Measurements from ENCODE around the gene NKAIN2.
"Not testable (repeated sequence)": the region's sequence is repeated elsewhere in the genome, so short reads cannot be mapped to it uniquely, and the experiment has no call there.

The NKAIN2 gene

DNA sequence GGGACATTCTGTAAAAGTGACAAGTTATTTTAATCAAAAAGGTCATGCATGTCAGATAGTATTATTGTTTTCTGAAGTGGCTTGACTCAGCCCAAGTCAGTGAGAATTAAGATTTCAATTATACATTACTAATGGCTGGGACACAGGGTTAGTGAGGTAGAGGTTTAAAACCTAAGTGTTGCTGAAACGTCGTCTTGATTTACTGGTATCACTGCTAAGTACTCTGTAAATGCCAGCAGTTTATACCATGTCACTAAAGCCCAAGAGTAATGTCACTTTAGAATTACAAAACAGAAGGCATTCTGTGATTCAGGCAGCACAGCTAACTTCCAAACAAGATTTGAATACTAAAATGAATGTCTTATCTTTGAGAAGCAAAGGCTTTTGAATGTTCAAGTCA lies 176.6 kb downstream of the NKAIN2 start:
- DNase-seq: no peak

DNA sequence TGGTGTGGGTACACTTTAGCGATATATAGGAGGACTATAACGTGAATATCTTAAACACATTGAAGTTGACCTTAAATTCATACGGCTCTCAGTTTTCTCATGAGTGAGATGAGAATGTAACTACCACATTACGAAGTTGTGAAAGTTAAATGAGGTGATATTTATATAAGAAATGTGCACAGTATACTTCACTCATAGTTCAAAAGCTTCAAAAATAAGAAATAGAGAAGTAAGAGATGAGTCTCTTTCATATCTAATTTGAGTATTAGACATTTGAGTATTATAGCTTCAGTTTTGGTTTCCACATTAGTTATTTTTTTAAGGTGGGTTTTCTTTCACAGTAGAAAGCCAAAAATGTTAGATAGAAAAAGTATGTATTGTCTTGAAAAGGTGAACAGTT lies 183.3 kb downstream of the NKAIN2 start:
- no peak for DNase-seq

DNA sequence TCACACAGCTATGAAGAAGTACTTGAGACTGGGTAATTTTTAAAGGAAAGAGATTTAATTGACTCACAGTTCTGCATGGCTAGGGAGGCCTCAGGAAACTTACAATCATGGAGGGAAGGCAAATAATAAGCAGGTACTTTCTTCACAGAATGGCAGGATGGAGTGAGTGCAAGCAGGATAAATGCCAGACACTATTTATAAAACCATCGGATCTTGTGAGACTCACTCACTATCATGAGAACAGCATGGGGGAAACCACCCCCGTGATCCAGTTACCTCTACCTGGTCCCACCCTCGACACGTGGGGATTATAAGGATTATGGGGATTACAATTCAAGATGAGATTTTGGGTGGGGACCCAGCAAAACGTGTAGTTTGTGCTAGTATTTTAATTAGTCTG lies 186.3 kb downstream of the NKAIN2 start:
- not testable (repeated sequence) for DNase-seq

DNA sequence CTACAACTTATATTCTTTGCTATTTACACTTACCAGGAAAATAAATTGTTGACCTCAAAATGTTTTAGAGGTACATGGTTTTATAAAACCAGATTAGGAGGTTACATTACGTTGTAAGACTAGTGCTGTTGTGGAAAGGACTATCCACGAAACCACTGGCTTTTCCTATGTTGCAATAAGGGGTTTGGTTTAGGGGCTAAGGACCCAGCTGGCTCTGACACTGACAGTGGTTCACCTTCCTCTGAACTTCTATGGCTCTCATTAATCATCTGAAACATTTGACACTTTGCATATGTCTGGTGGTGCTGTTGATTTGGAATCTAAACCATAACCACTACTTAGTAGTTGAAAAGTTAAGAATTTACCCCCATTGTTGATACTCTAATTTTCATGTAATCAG lies 186.7 kb downstream of the NKAIN2 start:
- no peak for DNase-seq

DNA sequence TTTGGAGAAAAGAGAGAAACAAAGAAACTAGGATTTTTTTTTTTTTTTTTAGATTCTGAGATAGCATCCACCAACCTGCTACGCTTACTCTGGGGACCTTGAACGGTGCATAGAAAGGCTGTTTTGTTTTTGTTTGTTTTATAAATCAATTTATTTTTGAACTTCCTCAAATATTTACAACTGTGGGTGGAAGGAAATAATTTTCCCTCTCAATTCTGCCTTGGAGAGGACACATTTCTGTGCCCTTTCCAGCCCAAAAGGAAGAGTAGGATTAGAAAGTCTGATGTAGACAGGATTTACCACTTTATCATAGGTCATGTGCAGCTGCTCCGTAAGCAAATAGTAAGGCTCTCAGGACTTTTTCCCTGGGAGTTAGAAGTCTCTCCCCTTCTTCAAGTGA lies 190.5 kb downstream of the NKAIN2 start:
- DNase-seq: no peak

DNA sequence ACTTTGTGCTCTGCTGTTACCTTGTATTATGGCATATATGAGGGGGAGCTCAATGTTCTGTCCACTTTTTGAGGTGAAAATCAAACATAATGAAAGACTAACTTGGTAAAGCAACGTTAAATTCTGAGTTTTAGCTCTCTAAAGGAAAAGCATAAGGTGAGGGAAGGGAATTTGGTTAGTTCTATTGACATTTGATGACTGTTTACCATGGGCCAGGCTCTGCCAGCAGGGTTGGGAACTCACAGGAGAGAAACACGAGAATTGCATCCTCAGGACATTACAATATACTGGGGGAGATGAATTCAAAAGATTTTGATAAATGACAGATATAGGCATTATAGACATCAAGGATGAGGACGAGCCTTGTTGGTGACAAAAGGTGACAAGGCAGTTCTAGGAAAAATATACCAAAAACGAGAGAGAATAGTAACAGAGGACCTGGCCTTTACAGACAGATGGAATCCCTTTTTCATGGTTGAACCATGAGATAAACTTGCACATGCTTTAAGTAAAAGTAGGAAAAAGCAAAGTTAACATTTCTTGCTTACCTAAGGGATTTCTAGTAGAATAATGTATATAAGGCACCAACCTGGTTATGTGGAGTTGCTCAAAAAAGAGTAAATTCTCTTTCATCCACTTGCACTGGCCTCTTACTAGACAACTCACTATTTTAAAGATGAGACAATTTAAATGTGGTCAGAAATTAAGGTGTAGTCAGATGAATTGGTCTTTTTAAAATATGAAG lies 191.4 kb downstream of the NKAIN2 start:
- DNase-seq: no peak

DNA sequence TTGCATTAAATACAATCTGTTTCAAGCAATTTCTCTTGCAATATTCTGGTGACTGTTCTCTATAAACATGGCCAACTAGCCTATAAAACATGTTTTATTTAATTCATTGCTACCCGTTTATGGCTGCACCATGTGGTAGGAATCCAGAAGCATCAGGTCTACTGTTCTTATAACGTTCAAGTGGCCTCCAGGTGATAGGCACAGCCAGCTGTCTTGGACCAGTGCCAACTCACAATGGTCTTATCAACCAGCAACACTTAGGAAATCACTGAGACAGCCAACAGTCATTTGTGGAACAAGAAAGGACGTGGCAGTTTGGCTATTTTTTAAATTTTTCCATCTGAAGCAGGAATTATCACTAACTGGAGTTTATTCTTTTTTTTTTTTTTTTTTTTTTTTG lies 193.6 kb downstream of the NKAIN2 start:
- DNase-seq: no peak

DNA sequence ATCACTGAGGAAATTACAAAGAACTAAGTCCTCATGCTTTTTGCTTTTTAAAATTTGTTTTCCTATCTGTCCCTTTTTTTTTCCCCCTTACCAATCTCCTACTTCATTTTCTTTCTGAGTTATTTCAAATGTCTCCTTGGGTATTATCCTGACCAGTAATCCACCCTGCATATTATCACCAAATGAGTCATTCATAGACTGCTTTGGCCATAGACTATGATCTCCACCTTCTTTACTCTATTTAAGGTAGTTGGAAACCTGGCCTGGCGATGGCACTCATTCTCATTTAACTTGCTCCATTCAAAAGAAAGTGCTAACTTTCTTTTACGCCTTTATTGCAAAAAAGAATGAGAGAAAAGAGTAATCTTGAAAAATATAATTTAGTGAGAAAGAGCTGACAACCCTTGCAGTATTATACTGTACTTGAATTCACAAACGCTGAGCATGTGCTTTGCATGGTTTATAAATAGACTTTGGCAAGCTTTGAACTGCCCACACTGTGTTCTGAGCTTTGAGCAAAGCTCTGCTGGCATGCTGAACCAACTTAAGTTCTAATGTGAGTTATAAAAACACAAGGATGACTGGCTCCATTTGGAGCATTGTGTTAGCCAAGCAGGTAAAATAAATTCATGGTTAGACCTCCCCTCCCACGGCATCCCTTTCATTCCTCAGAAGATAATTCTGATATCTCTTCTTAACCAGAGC lies 198.9 kb downstream of the NKAIN2 start:
- no peak for DNase-seq

DNA sequence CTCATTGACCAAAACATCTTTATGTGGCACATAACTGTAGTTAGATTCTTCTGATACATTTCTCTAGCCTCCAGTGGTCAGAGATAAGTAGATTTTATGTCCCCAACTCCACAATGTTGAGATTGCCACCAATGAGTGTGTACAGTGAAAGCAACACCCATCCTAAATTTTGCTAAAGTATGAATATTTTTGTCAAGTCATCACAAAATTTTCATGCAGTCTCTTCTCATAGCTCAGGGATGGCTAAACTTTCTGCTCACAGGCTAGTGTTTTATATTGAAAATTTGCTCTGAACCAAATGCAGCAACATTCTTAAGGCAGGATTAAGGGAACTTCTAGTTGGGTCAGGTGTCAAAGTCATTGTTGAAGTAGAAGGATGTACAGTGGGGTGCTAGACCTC lies 203.6 kb downstream of the NKAIN2 start:
- DNase-seq: no peak

DNA sequence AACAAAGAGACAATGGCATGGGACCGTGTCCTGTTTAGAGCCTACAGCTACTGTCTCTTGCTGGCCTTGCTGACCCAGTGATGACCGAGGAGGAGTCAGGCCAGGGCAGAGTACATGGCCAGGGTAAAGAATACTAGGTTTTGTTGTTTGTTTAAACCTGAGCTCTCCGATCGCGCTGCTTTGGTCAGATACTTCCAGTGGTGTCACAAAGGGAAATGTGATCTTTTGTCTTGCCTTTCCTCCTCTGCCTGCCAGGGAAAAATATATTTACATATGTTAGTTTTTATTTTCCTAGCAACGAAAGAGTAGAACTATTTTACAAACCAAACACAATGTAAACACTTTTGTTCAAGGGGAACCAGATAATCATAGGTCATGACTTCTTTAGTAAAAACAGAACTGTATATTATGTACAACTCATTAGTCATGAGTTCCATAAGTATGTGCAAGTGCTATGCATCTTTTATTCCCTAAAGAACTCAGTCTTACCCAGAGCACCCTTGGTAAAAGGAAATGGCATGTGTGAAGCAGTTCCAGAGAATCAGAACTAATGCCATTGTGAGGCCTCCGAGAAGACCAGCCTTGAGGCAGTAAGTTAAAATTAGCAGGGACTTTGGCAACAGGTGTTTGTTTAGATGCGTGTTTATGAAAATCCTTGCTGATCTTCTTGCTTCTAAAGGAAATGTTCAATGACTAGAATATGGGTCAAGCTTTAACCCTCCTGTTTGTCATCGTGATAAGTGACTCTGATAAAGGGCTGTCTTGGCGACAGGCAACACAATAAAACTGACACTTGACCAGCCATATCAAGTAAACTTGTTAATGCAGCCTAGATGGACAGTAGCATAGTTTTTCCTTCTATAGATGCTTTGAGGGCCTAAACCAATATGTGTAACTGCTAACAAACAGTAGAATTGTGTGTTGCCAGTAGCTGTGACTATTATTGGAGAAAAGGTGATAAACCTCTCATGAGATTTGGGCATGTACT lies 204.6 kb downstream of the NKAIN2 start:
- no peak for DNase-seq

DNA sequence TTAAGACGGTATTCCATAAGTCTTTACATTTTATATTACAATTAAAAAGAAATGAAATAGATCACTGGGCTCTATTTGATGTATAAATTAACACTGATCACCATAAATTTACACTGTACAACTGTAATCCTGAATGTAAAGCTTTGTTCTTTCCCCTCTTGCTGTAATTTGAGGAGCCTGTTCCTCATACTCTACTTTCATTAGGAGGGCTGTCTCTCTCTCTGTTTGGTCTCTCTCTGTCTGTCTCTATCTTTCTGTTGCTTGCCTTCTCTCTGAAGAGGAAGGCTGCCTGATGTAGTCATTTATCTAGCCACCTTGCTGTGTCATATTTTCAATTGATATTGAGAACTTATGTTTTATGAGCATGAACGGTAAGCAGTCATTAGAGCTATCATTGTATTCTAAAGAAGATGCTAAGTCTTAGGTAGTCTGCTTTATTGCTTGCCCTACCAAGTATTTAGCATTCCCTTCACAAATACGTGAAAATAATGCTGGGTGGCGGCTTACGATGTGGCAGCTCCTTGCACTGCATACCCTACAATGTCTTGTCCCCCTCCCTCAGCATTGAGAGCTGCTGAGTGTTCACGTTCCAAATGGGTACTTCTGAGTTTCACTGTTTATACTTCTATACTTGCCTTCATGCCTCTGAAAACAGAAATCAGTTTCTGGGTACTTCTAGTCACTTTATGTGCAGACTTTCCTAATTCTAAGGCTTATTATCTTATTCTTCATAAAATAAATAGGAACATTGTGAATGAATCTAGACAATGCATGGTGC lies 205.5 kb downstream of the NKAIN2 start:
- no peak for DNase-seq

DNA sequence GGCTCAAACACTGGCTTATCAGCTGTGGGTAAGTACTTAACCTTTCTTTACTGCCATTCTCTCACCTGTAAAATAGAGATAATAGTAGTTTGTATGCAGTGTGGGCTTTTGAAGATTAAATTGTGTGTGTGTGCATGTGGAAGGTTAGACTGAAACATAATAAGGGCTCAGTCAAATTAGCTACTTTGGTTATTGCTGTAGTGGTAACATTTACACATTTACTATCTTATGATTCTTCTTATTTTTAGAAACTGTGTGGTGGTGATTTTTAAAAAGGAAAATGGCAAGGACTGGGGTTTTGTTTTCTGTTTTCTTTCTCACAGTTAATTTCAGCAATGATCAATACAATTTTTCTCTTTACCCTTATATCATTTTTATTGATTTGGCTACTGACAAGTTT lies 206.9 kb downstream of the NKAIN2 start:
- no peak for DNase-seq

DNA sequence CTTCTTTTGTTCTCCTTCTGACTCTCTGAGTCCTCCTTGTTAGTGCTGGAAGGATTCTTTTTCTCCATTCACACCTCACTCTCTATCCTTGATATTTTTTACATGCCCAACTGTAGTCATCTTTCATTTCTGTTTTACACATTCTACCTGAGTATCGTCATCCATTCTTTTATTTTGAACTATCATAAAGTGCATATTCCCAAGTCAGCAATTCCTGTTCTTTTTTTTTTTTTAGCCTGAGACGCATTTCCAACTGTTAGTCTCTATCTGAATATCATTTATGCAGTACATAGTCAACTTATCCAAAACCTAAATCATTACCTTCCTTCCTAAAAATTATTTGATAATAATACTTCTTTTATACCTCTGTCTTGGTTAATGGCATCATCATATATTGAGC lies 207.5 kb downstream of the NKAIN2 start:
- DNase-seq: no peak

DNA sequence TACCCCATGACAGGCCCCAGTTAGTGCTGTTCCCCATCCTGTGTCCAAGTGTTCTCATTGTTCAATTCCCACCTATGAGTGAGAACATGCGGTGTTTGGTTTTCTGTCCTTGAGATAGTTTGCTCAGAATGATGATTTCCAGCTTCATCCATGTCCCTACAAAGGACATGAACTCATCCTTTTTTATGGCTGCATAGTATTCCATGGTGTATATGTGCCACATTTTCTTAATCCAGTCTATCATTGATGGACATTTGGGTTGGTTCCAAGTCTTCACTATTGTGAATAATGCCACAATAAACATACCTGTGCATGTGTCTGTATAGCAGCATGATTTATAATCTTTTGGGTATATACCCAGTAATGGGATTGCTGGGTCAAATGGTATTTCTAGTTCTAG lies 218.4 kb downstream of the NKAIN2 start:
- not testable (repeated sequence) for DNase-seq

DNA sequence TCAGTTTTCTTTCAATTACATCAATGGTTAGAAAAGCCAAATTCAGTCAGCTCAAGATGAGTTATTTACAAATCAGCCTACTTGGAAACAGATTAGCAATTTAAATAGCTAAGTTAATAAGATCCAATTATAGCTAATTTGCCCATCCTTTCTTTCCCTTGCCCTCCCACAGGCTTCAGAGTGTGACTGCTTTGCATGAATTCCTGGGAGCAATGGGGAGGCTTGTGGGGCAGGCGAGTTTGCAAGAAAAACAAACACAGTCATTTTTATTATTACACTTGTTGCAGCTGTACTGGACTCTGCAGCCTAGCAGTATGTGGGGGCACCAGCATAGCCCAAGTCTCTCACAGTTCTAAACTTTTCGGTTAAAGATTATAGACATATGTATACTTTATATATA lies 219.0 kb downstream of the NKAIN2 start:
- DNase-seq: no peak

DNA sequence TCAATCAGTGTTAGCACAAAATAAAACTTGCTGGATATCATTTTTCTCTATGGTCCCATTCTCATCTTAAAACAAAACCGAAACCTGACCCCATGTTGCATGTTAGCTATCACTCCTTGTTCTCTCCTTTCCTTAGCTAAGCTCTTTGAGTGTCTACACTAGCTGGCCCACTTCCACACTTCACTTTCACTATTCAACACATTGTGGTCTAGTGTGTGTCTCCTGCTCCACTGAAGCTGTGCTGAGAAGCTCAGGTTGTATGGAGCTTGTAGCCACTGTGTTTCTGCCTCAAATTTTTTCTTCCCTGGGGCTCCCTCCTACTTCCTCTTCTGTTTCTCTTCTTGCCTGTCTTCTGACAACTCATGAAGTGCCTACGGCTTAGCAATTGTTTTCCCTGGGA lies 223.0 kb downstream of the NKAIN2 start:
- no peak for DNase-seq

DNA sequence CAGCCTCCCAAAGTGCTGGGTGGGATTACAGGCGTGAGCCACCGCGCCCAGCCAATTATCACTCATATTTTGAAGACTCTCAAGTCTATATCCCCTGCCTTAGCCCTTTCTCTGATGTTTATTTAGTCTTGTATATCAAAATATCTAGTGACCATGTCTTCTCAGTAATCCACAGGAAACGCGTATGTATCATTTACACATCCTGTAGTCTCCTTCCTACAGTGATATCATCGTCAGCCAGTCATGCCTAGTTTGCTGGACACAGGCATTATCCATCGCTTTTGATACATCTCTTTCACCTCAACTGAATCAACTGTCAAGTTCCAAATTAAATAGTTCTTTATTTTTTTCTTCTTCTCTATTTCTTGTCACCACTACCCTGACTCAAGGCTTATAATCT lies 223.7 kb downstream of the NKAIN2 start:
- DNase-seq: no peak

DNA sequence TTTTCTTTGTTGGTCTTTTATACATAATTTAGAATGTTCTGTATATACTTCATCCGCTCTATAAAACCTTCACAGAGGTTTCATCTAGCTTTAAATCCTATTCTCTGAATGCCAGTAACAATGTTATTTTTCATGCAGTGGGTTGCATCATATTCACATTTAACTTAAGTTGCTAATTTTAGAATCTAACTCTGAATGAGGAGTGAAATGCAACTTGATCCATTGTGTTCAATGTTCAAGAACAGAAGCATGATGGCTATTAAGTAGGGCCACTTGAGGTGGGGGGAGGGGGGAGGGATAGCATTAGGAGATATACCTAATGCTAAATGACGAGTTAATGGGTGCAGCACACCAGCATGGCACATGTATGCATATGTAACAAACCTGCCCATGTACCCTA lies 224.5 kb downstream of the NKAIN2 start:
- no peak for DNase-seq

DNA sequence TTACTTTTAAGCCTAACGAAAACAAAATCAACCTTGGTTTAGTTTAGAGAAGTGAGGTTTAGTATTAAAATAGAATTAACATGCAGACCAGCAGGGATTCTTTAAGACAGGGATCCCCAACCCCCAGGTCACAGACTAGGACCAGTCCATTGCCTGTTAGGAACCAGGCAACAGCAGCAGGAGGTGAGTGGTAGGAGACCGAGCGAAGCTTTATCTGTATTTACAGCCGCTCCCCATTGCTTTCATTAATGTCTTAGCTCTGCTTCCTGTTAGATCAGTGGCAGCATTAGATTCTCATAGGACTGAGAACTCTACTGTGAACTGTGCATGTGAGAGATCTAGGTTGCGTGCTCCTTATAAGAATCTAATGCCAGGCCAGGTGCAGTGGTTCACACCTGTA lies 225.9 kb downstream of the NKAIN2 start:
- DNase-seq: no peak

DNA sequence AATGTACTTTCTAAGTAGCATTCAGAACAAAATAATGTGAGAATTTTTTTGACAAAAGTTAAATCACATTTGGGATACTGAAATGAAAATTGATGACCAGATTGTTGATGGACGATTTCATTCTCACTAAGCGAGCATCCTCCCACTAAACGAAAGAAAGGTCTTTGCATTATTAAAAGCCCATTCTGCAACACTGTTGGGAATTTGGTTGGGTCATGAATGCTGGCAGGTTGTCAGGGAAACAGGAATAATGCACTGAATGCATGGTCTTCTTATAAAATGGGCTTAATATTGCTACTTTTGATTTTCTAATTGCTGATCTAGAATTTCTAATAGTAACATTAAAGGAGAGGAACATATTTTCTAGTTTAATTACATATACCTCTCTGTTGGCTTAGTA lies 229.8 kb downstream of the NKAIN2 start:
- DNase-seq: no peak

DNA sequence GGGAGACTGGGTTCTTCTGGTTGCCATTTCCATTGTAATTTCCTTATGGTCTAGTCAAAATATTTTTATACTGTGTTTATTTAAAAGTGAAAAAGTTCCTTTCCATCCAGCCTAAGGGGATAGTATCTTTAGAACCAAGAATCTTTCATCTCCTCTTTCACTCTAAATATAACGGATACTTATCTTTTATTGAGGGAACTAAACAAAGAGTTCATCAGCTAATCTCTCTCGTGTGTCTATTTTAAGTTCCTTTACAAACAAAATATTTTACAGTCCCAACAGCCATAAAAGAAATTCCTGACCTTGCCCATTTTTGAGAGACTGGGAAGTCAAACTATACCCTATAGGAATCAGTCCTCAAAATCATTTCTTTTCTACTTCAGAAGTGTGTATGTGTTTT lies 232.7 kb downstream of the NKAIN2 start:
- no peak for DNase-seq

DNA sequence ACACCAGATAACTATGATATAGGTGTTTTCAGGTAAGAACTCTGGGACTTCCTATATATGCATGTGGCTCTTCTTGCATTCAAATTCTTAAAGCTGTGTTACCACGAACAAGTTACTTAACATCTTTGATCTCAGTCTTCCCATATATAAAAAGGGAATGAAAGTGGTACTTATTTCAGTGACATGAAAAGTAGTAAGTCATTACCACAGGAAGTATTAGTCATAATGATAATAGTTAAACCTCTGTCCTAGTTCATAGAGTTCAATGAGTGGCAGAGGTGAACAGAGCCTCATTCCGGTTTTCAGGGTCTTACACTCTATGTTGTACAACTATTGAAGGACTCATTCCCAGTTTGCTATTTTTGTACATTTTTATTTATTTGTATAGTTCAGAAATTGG lies 237.0 kb downstream of the NKAIN2 start:
- DNase-seq: peak; percentile 19

DNA sequence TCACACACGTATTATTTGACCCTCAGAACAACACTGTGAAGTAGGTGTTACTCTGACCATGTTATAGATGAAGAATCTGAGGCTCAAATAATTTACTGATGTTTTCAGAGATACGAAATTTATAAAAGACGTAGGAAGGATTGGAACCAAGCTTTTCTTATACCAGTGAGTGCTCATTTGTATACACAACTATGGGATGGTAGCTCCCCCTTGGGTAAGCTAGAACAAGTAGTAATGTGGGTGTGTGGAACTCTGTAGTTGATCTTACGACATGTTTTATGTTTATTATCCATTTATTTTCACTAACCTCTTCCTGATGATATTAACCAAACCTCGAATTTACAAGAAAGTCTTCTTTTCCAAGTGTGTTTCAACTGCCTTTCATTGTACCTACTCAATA lies 248.5 kb downstream of the NKAIN2 start:
- no peak for DNase-seq
